ENCODE results near the gene FIZ1.

Gene FIZ1

GRCh38 chr19:55641426-55642152 lies 42.3 kb upstream of the FIZ1 start:
- H3K27ac Mint-ChIP-seq (ENCODE audit: low read depth): peak overlapping the region; percentile 74
- H3K4me1 Mint-ChIP-seq: peaks cover 58% of the 10 kb centered on the region
- H3K36me3 Mint-ChIP-seq (ENCODE audit: insufficient read depth): peaks cover 37% of the 10 kb centered on the region
- DNase-seq (ENCODE audit: low spot score in 2 of 2) (no peak), ATAC-seq (replicated peaks; ENCODE audit: extremely low read depth, poor library complexity, severe bottlenecking) (no peak)
- no peaks in the 10 kb centered on the region for H3K9me3 Mint-ChIP-seq
- H3K4me3 Mint-ChIP-seq: peak overlapping the region; percentile 90
- H3K27me3 Mint-ChIP-seq: no peaks in the 10 kb centered on the region

DNA sequence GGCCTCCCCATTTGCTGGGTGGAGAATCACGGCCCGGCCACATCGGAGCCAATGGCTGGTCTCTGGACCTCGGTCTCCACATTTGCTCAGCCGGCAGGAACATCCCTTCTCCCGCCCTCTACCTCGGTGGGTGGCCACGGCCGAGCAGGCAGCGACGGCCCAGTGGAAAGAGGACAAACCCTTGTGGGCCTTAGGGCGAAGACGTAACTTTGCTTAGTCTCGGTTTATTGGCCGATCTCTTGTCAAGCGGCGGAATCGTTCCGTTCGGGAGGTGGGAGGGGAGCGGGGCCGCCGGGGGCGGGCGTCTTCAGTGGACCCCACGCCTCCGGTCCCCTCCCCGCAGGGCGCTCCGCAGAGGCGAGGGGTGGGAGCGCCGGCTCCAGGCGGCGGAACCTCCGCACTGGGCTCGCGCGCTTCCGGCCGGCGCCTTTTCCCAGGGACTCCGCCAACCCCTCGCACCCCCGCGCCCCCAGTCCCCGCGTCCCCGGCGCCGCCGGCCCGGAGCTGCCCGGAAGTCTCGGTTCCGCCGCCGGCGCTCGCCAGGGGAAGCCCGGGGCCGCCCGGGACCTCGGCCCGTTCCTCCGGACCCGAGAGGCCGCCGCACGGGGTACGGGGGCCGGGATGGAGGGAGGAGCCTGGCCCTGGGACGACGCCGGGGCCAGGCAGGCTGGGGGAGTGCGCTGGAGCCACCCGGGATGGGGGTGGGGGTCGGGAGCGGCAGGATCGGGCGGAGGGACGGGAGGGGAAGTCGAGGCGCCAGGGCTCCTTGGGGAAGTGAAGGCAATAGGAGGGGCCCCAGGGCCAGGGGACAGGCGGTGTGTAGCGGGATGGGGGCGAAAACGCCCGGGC lies 41.5 kb upstream of the FIZ1 start, which contains the start of gene ZNF580:
Gene ZNF580 (plus strand): TSS at position 426 of the 849 bp plus-strand sequence. CDS start 1,507 bp downstream, outside the sequence.
- Mint-ChIP-seq H3K4me1 (peaks cover 66% of the 10 kb centered on the region), H3K36me3 (ENCODE audit: insufficient read depth) (peaks cover 41% of the 10 kb centered on the region)
- no peak for DNase-seq (ENCODE audit: low spot score in 2 of 2)

DNA sequence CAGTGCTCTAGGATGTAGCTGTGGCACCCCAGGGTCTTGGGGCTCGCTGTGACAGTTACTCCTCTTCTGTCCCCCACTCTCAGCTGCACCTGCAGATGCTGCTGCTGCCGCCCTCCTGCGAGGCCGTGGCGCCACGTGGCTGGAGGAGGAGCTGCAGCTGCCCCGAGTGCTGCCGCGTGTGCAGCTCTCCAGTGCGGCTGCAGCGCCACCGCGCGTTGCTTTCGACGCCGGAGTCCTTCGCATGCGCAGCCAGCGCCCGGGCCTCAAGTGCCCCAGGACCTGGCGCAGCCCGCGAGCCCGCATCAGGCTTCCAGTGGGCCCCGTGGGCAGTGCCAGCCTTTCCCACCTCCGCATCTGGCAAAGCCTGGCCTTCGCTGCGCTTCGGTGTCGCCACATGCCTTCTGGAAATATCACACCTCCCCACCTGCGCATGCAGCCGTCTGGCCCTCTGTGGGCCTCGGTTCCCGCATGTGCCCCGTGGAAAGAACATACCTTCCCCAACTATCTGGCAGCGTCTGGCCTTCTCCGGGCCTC lies 40.8 kb upstream of the FIZ1 start:
- DNase-seq (ENCODE audit: low spot score in 2 of 2): peak; percentile 60 to 66
- H3K4me1 Mint-ChIP-seq: peaks cover 73% of the 10 kb centered on the region
- ATAC-seq (replicated peaks; ENCODE audit: extremely low read depth, poor library complexity, severe bottlenecking): peak; percentile 44
- peak overlapping the region; percentile 90 for H3K4me3 Mint-ChIP-seq
- H3K36me3 Mint-ChIP-seq (ENCODE audit: insufficient read depth): peaks cover 43% of the 10 kb centered on the region
- H3K27ac Mint-ChIP-seq (ENCODE audit: low read depth): peak overlapping the region; percentile 49
- H3K27me3 Mint-ChIP-seq: no peaks in the 10 kb centered on the region
- H3K9me3 Mint-ChIP-seq: no peaks in the 10 kb centered on the region

More for the DNA sequence above, 41.5 kb upstream of the FIZ1 start, which contains the start of gene ZNF580:
- Mint-ChIP-seq H3K27ac (ENCODE audit: low read depth) (peak within 1 kb of the TSS; percentile 74), H3K27me3 (no peaks in the 10 kb centered on the region), H3K9me3 (no peaks in the 10 kb centered on the region), H3K4me3 (peak within 1 kb of the TSS; percentile 90)
- ATAC-seq (replicated peaks; ENCODE audit: extremely low read depth, poor library complexity, severe bottlenecking): peak; percentile 21

- Mint-ChIP-seq H3K27ac (ENCODE audit: low read depth) (peak overlapping the region; percentile 20), H3K27me3 (no peaks in the 10 kb centered on the region), H3K36me3 (ENCODE audit: insufficient read depth) (peaks cover 50% of the 10 kb centered on the region), H3K4me3 (peak overlapping the region; percentile 39), H3K4me1 (peaks cover 75% of the 10 kb centered on the region), H3K9me3 (no peaks in the 10 kb centered on the region)
- DNase-seq (ENCODE audit: low spot score in 2 of 2) (peak in 1 of 2 donors; percentile 39), ATAC-seq (replicated peaks; ENCODE audit: extremely low read depth, poor library complexity, severe bottlenecking) (no peak)
These were observed 39.6 kb upstream of the FIZ1 start for GRCh38 chr19:55638864-55639359.

DNA sequence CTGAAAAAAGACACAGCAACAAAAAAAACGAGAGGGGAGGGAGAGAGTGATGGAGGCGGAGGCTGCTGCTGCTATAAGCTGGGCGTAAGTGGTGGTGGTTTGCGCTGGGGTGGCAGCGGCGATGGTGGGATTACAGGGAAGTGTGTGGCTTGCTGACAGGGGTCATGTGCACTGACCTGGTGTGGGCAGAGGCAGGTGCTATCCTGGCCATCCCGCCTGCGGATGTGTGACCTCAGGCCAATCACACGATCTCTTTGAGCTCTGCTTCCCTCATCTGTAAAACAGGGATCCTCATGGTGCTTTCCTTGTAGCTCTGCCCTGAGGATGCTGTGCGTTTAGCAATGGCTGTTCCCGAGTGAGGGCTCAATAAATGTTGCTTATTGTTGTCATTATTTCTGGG lies 38.2 kb upstream of the FIZ1 start:
- Mint-ChIP-seq H3K4me3 (peak overlapping the region; percentile 100), H3K27me3 (no peaks in the 10 kb centered on the region), H3K36me3 (ENCODE audit: insufficient read depth) (peaks cover 43% of the 10 kb centered on the region), H3K9me3 (no peaks in the 10 kb centered on the region), H3K4me1 (peaks cover 64% of the 10 kb centered on the region), H3K27ac (ENCODE audit: low read depth) (peak overlapping the region; percentile 100)
- ATAC-seq (replicated peaks; ENCODE audit: extremely low read depth, poor library complexity, severe bottlenecking): no peak
- no peak for DNase-seq (ENCODE audit: low spot score in 2 of 2)

GRCh38 chr19:55636723-55637122 lies 37.4 kb upstream of the FIZ1 start:
- Mint-ChIP-seq H3K9me3 (no peaks in the 10 kb centered on the region), H3K27me3 (no peaks in the 10 kb centered on the region), H3K36me3 (ENCODE audit: insufficient read depth) (peaks cover 42% of the 10 kb centered on the region), H3K4me1 (peaks cover 65% of the 10 kb centered on the region), H3K4me3 (peak overlapping the region; percentile 100), H3K27ac (ENCODE audit: low read depth) (peak overlapping the region; percentile 100)
- DNase-seq (ENCODE audit: low spot score in 2 of 2) (no peak), ATAC-seq (replicated peaks; ENCODE audit: extremely low read depth, poor library complexity, severe bottlenecking) (no peak)

DNA sequence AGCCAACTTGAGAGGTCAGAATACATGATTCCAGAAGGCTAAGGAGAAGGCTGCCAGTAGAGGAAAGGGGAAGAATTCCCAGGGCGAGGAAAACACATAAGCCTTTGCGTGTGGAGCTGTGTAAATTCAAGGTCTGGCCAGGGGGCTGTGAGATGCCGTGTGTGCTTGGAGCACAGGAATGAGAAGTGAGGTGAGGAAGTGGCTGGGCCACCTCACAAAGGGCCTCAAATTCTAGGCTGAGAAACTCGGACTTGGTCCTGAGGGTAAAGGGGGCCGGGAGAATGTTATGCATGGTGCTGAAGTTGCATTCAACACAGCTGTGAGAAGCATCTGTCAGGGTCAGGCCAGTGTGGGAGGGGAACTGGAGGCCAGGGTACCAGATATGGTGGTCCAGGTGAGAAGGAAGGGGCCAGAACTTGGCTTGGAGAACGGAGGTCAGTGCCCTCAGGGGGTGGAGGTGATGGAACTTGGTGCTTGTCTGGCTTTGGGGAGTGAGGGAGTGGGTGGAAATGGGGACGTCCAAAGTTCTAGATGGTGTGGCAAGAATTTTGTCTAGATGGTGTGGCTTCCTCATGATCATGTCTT lies 36.6 kb upstream of the FIZ1 start:
- DNase-seq (ENCODE audit: low spot score in 2 of 2): no peak
- no peaks in the 10 kb centered on the region for H3K27me3 Mint-ChIP-seq
- peaks cover 63% of the 10 kb centered on the region for H3K4me1 Mint-ChIP-seq
- no peak for ATAC-seq (replicated peaks; ENCODE audit: extremely low read depth, poor library complexity, severe bottlenecking)
- H3K27ac Mint-ChIP-seq (ENCODE audit: low read depth): peak overlapping the region; percentile 100
- H3K4me3 Mint-ChIP-seq: peak overlapping the region; percentile 100
- H3K36me3 Mint-ChIP-seq (ENCODE audit: insufficient read depth): peaks cover 41% of the 10 kb centered on the region
- no peaks in the 10 kb centered on the region for H3K9me3 Mint-ChIP-seq

- Mint-ChIP-seq H3K9me3 (no peaks in the 10 kb centered on the region), H3K27me3 (no peaks in the 10 kb centered on the region), H3K4me3 (peak overlapping the region; percentile 100), H3K36me3 (ENCODE audit: insufficient read depth) (peaks cover 38% of the 10 kb centered on the region), H3K4me1 (peaks cover 61% of the 10 kb centered on the region), H3K27ac (ENCODE audit: low read depth) (peak overlapping the region; percentile 100)
- ATAC-seq (replicated peaks; ENCODE audit: extremely low read depth, poor library complexity, severe bottlenecking) (no peak), DNase-seq (ENCODE audit: low spot score in 2 of 2) (no peak)
These were observed 36.0 kb upstream of the FIZ1 start for GRCh38 chr19:55635334-55635717.

- Mint-ChIP-seq H3K4me1 (peaks cover 54% of the 10 kb centered on the region), H3K4me3 (no peak overlapping the region), H3K9me3 (no peaks in the 10 kb centered on the region), H3K27me3 (no peaks in the 10 kb centered on the region), H3K36me3 (ENCODE audit: insufficient read depth) (peaks cover 33% of the 10 kb centered on the region), H3K27ac (ENCODE audit: low read depth) (peak overlapping the region; percentile 100)
- ATAC-seq (replicated peaks; ENCODE audit: extremely low read depth, poor library complexity, severe bottlenecking): no peak
- no peak for DNase-seq (ENCODE audit: low spot score in 2 of 2)
These were observed 34.5 kb upstream of the FIZ1 start for GRCh38 chr19:55633861-55634260.

DNA sequence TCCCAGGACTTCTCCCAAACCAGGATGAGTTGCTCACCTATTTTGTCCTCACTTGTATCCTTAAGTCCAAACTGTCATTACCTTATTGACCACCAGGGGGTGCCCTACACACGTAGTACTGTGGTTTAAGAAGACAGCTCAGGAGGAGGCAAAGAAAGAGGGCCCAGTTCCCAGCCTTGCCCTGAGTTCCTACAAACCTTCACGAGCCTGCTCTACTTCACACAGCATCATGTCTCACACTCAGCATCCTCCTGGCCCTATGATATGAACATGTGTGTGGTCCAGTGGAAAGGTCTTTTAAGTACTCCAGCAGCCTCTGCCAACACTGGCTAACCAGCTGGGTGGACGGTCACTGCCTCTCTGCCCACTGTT lies 33.1 kb upstream of the FIZ1 start:
- Mint-ChIP-seq H3K27ac (ENCODE audit: low read depth) (no peak overlapping the region), H3K4me3 (no peak overlapping the region), H3K36me3 (ENCODE audit: insufficient read depth) (peaks cover 31% of the 10 kb centered on the region), H3K9me3 (no peaks in the 10 kb centered on the region), H3K4me1 (peaks cover 43% of the 10 kb centered on the region), H3K27me3 (no peaks in the 10 kb centered on the region)
- DNase-seq (ENCODE audit: low spot score in 2 of 2) (peak; percentile 86), ATAC-seq (replicated peaks; ENCODE audit: extremely low read depth, poor library complexity, severe bottlenecking) (peak; percentile 63)

GRCh38 chr19:55626350-55626749 lies 27.0 kb upstream of the FIZ1 start:
- H3K36me3 Mint-ChIP-seq (ENCODE audit: insufficient read depth): peaks cover 15% of the 10 kb centered on the region
- H3K27ac Mint-ChIP-seq (ENCODE audit: low read depth): peak overlapping the region; percentile 74
- ATAC-seq (replicated peaks; ENCODE audit: extremely low read depth, poor library complexity, severe bottlenecking): peak; percentile 65
- H3K4me3 Mint-ChIP-seq: peak overlapping the region; percentile 54
- DNase-seq (ENCODE audit: low spot score in 2 of 2): peak in 1 of 2 donors; percentile 58
- H3K9me3 Mint-ChIP-seq: no peaks in the 10 kb centered on the region
- peaks cover 34% of the 10 kb centered on the region for H3K4me1 Mint-ChIP-seq
- H3K27me3 Mint-ChIP-seq: no peaks in the 10 kb centered on the region

DNA sequence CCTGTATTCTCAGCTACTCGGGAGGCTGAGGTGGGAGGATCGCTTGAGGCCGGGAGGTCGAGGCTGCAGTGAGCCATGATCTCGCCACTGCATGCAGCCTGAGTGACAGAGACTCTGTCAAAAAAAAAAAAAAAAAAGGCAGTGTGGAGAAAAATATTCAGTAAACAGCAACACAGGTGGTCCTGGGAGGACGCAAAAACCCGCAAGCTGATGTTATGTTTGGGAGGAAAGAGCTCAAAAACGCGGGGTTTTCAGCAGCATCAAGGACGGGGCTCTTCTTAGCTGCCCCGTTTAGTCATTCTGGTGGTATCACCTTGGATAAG lies 25.6 kb upstream of the FIZ1 start:
- DNase-seq (ENCODE audit: low spot score in 2 of 2): no peak
- H3K36me3 Mint-ChIP-seq (ENCODE audit: insufficient read depth): peaks cover 17% of the 10 kb centered on the region
- peak overlapping the region; percentile 93 for H3K27ac Mint-ChIP-seq (ENCODE audit: low read depth)
- no peaks in the 10 kb centered on the region for H3K27me3 Mint-ChIP-seq
- H3K4me1 Mint-ChIP-seq: peaks cover 40% of the 10 kb centered on the region
- no peak for ATAC-seq (replicated peaks; ENCODE audit: extremely low read depth, poor library complexity, severe bottlenecking)
- H3K9me3 Mint-ChIP-seq: no peaks in the 10 kb centered on the region
- H3K4me3 Mint-ChIP-seq: peak overlapping the region; percentile 79
